HCT116 (cell line): ENCODE measurements around the gene TUBA4B.

Source experiments
- CEBPB ChIP-seq: IDR thresholded peaks from 2 replicates; pipeline ENCODE4 v1.6.1; 2012; ENCODE audit warnings: low read depth
- CTCF ChIP-seq, 3 experiments: fragments of 200-600 bp in 1 of 3; sonication (generic) in 1 of 3; IDR thresholded peaks in 2 of 3; conservative IDR thresholded peaks in 1 of 3; 2 replicates each; pipeline ENCODE4 v1.5.1; 2012 to 2017; ENCODE audit warnings: low read depth in 2 of 3, low read length in 2 of 3, antibody characterized with exemption in 1 of 3, borderline replicate concordance in 1 of 3, control low read depth in 1 of 3, mild to moderate bottlenecking in 1 of 3, mixed read lengths in 1 of 3, mixed run types in 1 of 3, moderate library complexity in 1 of 3; ENCODE audit not compliant: insufficient read depth in 1 of 3
- POLR2A ChIP-seq: IDR thresholded peaks from 2 replicates; pipeline ENCODE4 v1.7.0; 2011; ENCODE audit warnings: borderline replicate concordance; ENCODE audit not compliant: insufficient read depth, insufficient read length; ENCODE audit errors: extremely low read depth
- REST ChIP-seq: IDR thresholded peaks from 2 replicates; pipeline ENCODE4 v1.6.1; 2012; ENCODE audit warnings: low read depth

DNA sequence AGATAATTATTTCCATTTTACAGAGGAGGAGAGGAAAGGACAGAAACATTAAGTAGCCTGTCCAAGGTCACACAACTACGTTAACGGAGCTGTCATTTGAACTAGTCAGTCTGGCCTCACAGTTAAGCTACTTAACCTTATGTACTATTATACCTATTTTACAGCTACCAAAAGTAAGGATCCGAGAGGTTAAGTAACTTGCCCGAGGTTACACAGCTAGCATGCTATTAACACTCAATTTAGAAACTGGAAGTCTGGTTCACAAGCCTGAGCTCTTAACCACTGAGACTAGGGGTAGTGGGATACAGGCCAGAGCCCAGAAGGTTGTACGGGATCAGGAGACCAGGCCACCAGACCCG lies 8.3 kb upstream of the TUBA4B start:
- TF ChIP-seq CTCF (IDR thresholded peaks at IDR 0.05 in 2 of 3, conservative IDR thresholded peaks at IDR 0.05 in 1 of 3; ENCODE audit: borderline replicate concordance in 1 of 3, insufficient read depth in 1 of 3, low read depth in 2 of 3, low read length in 2 of 3) (no peak), REST (no peak), POLR2A (no peak), CEBPB (no peak)
